ENCODE data around the gene TMEM250.

TMEM250 gene

DNA sequence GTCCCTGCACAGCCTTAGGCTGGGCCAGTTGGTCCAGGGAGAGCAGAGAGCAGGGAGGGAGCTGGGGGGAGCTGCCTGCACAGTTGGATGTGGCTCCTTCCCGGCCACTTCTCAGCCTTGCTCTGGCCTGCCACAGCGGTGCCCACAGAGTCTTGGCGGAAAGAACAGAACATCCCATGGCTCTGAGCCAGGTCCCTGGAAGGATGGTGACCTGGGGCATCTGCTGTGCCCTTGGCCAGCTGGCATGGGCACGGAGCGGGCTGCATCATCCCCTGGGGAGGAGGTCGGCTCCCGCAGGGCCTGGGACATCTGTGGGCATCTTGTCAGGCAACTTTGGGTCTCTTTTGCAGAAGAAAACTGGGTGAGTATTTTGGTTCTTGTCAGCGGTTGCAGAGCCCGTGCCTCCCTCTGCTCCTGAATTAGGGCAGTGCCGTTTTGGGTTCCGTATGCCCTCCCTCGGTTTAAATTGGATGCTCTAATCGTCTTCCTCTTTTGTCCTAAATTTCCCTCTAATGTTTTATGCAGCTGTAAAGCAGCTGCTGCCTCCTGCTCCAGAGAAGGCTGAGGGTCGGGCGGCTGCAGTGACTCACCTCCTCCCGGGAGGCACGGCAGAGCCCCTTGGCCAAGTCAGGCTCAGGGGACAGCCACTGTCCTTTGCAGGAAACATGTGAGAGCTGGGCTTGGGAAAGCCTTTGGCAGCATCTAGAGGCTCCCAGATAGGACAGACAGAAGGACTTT, 13.1 kb downstream of the TMEM250 start:
- Histone ChIP-seq H3K27me3 (ENCODE audit: control insufficient read depth in 1 of 2, insufficient read depth in 1 of 2, low read length in 2 of 2) (peaks cover 6 to 26% of the 10 kb centered on the region in 2 experiments), H2BK120ac (ENCODE audit: low read depth, low read length) (no peak overlapping the region), H3K4me1 (ENCODE audit: control insufficient read depth, insufficient read depth, low read depth, low read length) (peaks cover 54% of the 10 kb centered on the region), H3K9ac (ENCODE audit: low read length) (peak overlapping the region; percentile 11), H3K9me3 (ENCODE audit: control insufficient read depth, low read length) (no peaks in the 10 kb centered on the region), H2BK15ac (ENCODE audit: low read depth, poor library complexity, severe bottlenecking) (no peak overlapping the region), H3K23ac (ENCODE audit: low read length in 2 of 2) (no peak overlapping the region), H3K4me3 (ENCODE audit: insufficient read depth in 1 of 2, low read depth in 1 of 2, low read length in 2 of 2) (no peak overlapping the region), H3K4ac (ENCODE audit: low read depth in 1 of 2, low read length in 2 of 2) (no peak overlapping the region), H3K4me2 (ENCODE audit: low read length, poor library complexity, severe bottlenecking) (no peak overlapping the region), H3K14ac (ENCODE audit: low read length in 2 of 2) (peak overlapping the region in 1 of 2 experiments; percentile 13), H2BK12ac (ENCODE audit: low read length in 2 of 2) (peak overlapping the region in 1 of 2 experiments; percentile 33), H4K8ac (ENCODE audit: low read length) (no peak overlapping the region), H2AK5ac (ENCODE audit: low read length, severe bottlenecking) (no peak overlapping the region), H2BK5ac (ENCODE audit: low read depth, low read length, poor library complexity, severe bottlenecking) (no peak overlapping the region), H2AFZ (ENCODE audit: low read depth, low read length) (no peak overlapping the region), H3K27ac (ENCODE audit: low read length, poor library complexity, severe bottlenecking) (no peak overlapping the region), H3K18ac (ENCODE audit: low read depth in 1 of 2, low read length in 2 of 2) (peak overlapping the region; percentile 23 to 51), H3K79me1 (replicated peaks; ENCODE audit: low read length, poor library complexity, severe bottlenecking) (no peaks in the 10 kb centered on the region), H3K36me3 (ENCODE audit: control insufficient read depth in 1 of 2, insufficient read depth in 2 of 2, low read depth in 1 of 2, low read length in 2 of 2) (no peaks in the 10 kb centered on the region), H4K91ac (ENCODE audit: low read length) (no peak overlapping the region)
- 61% methylated on average over 17 of the region's 17 CpGs for WGBS
- peak; percentile 67 for DNase-seq

DNA sequence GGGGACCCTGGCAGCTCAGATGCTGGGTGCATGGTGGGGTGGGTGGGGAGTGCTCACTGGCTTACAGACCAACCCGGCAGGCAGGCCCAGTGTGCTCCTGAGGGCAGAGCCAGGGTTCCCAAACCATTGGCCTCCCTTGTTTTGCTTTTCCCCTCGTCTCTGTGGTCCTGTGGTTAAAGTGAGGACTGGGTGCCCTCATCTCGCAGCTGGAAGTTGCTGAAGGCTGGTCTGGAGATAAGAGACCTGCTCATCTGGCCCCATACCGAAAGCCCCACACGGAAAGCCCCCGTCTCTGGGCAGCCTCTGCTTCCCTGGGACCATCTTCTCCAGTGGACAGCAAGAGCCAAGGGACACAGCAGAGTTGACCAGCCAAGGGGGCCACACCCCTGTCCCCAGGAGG, 13.8 kb downstream of the TMEM250 start:
- H3K4me1 ChIP-seq (ENCODE audit: control insufficient read depth, insufficient read depth, low read depth, low read length), result peaks cover 49% of the 10 kb centered on the region
- H3K4me2 ChIP-seq (ENCODE audit: low read length, poor library complexity, severe bottlenecking), result no peak overlapping the region
- H3K27me3 ChIP-seq (ENCODE audit: control insufficient read depth in 1 of 2, insufficient read depth in 1 of 2, low read length in 2 of 2), result peaks cover 6 to 32% of the 10 kb centered on the region in 2 experiments
- H3K9ac ChIP-seq (ENCODE audit: low read length), result no peak overlapping the region
- H2AFZ ChIP-seq (ENCODE audit: low read depth, low read length), result no peak overlapping the region
- H3K4me3 ChIP-seq (ENCODE audit: insufficient read depth in 1 of 2, low read depth in 1 of 2, low read length in 2 of 2), result no peak overlapping the region
- H4K8ac ChIP-seq (ENCODE audit: low read length), result no peak overlapping the region
- no peak overlapping the region for H3K23ac ChIP-seq (ENCODE audit: low read length in 2 of 2)
- no peaks in the 10 kb centered on the region for H3K9me3 ChIP-seq (ENCODE audit: control insufficient read depth, low read length)
- peak overlapping the region in 1 of 2 experiments; percentile 13 for H3K14ac ChIP-seq (ENCODE audit: low read length in 2 of 2)
- H2BK12ac ChIP-seq (ENCODE audit: low read length in 2 of 2), result peak overlapping the region in 1 of 2 experiments; percentile 33
- no peak overlapping the region for H2BK5ac ChIP-seq (ENCODE audit: low read depth, low read length, poor library complexity, severe bottlenecking)
- peak overlapping the region; percentile 35 for H4K91ac ChIP-seq (ENCODE audit: low read length)
- H2BK15ac ChIP-seq (ENCODE audit: low read depth, poor library complexity, severe bottlenecking), result no peak overlapping the region
- no peak overlapping the region for H3K27ac ChIP-seq (ENCODE audit: low read length, poor library complexity, severe bottlenecking)
- H2AK5ac ChIP-seq (ENCODE audit: low read length, severe bottlenecking), result no peak overlapping the region
- DNase-seq, result no peak
- no peaks in the 10 kb centered on the region for H3K36me3 ChIP-seq (ENCODE audit: control insufficient read depth in 1 of 2, insufficient read depth in 2 of 2, low read depth in 1 of 2, low read length in 2 of 2)
- H3K79me1 ChIP-seq (replicated peaks; ENCODE audit: low read length, poor library complexity, severe bottlenecking), result no peaks in the 10 kb centered on the region
- H2BK120ac ChIP-seq (ENCODE audit: low read depth, low read length), result no peak overlapping the region
- 90% methylated on average over 6 of the region's 6 CpGs for WGBS
- no peak overlapping the region for H3K4ac ChIP-seq (ENCODE audit: low read depth in 1 of 2, low read length in 2 of 2)
- H3K18ac ChIP-seq (ENCODE audit: low read depth in 1 of 2, low read length in 2 of 2), result peak overlapping the region in 1 of 2 experiments; percentile 9

DNA sequence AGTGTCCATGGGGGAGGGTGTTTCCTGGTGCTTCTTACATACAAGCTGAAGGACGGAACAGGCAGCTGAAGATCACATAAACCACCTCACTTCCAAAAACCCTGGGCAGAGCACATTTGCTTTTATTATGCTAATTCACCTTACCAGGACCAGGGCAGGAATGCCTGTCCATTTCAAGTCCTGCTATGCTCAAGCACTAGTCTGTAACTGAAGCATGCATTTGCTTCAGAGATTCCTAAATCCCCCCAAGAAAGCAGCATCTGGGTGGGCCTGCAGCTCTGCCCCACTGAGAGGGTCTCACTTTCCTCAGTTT, 14.2 kb downstream of the TMEM250 start:
- peaks cover 6 to 34% of the 10 kb centered on the region in 2 experiments for H3K27me3 ChIP-seq (ENCODE audit: control insufficient read depth in 1 of 2, insufficient read depth in 1 of 2, low read length in 2 of 2)
- WGBS, result 100% methylated on average over 1 of the region's 1 CpG

GRCh38 chr9:136103651-136104487, 14.8 kb downstream of the TMEM250 start:
- H2AK5ac ChIP-seq (ENCODE audit: low read length, severe bottlenecking), result no peak overlapping the region
- no peak overlapping the region for H3K4me2 ChIP-seq (ENCODE audit: low read length, poor library complexity, severe bottlenecking)
- no peaks in the 10 kb centered on the region for H3K36me3 ChIP-seq (ENCODE audit: control insufficient read depth in 1 of 2, insufficient read depth in 2 of 2, low read depth in 1 of 2, low read length in 2 of 2)
- H3K27me3 ChIP-seq (ENCODE audit: control insufficient read depth in 1 of 2, insufficient read depth in 1 of 2, low read length in 2 of 2), result peaks cover 10 to 38% of the 10 kb centered on the region in 2 experiments
- H3K27ac ChIP-seq (ENCODE audit: low read length, poor library complexity, severe bottlenecking), result no peak overlapping the region
- WGBS, result 78% methylated on average over 33 of the region's 34 CpGs
- H3K9ac ChIP-seq (ENCODE audit: low read length), result no peak overlapping the region
- H2BK12ac ChIP-seq (ENCODE audit: low read length in 2 of 2), result peak overlapping the region in 1 of 2 experiments; percentile 6
- H2BK120ac ChIP-seq (ENCODE audit: low read depth, low read length), result no peak overlapping the region
- peak overlapping the region; percentile 42 for H2AFZ ChIP-seq (ENCODE audit: low read depth, low read length)
- peaks cover 40% of the 10 kb centered on the region for H3K4me1 ChIP-seq (ENCODE audit: control insufficient read depth, insufficient read depth, low read depth, low read length)
- no peak overlapping the region for H2BK15ac ChIP-seq (ENCODE audit: low read depth, poor library complexity, severe bottlenecking)
- no peak for DNase-seq
- H3K4ac ChIP-seq (ENCODE audit: low read depth in 1 of 2, low read length in 2 of 2), result peak overlapping the region in 1 of 2 experiments; percentile 40
- no peak overlapping the region for H3K23ac ChIP-seq (ENCODE audit: low read length in 2 of 2)
- no peak overlapping the region for H3K14ac ChIP-seq (ENCODE audit: low read length in 2 of 2)
- H4K91ac ChIP-seq (ENCODE audit: low read length), result no peak overlapping the region
- no peak overlapping the region for H4K8ac ChIP-seq (ENCODE audit: low read length)
- H2BK5ac ChIP-seq (ENCODE audit: low read depth, low read length, poor library complexity, severe bottlenecking), result no peak overlapping the region
- no peak overlapping the region for H3K4me3 ChIP-seq (ENCODE audit: insufficient read depth in 1 of 2, low read depth in 1 of 2, low read length in 2 of 2)
- no peaks in the 10 kb centered on the region for H3K9me3 ChIP-seq (ENCODE audit: control insufficient read depth, low read length)
- H3K18ac ChIP-seq (ENCODE audit: low read depth in 1 of 2, low read length in 2 of 2), result no peak overlapping the region
- no peaks in the 10 kb centered on the region for H3K79me1 ChIP-seq (replicated peaks; ENCODE audit: low read length, poor library complexity, severe bottlenecking)

More for the DNA sequence above, 14.2 kb downstream of the TMEM250 start:
- Histone ChIP-seq H3K27ac (ENCODE audit: low read length, poor library complexity, severe bottlenecking) (no peak overlapping the region), H3K23ac (ENCODE audit: low read length in 2 of 2) (peak overlapping the region in 1 of 2 experiments; percentile 37), H4K91ac (ENCODE audit: low read length) (peak overlapping the region; percentile 35), H2BK5ac (ENCODE audit: low read depth, low read length, poor library complexity, severe bottlenecking) (no peak overlapping the region), H2BK12ac (ENCODE audit: low read length in 2 of 2) (no peak overlapping the region), H3K4ac (ENCODE audit: low read depth in 1 of 2, low read length in 2 of 2) (no peak overlapping the region), H3K9ac (ENCODE audit: low read length) (no peak overlapping the region), H4K8ac (ENCODE audit: low read length) (no peak overlapping the region), H3K9me3 (ENCODE audit: control insufficient read depth, low read length) (no peaks in the 10 kb centered on the region), H2AK5ac (ENCODE audit: low read length, severe bottlenecking) (no peak overlapping the region), H3K14ac (ENCODE audit: low read length in 2 of 2) (no peak overlapping the region), H3K4me1 (ENCODE audit: control insufficient read depth, insufficient read depth, low read depth, low read length) (peaks cover 46% of the 10 kb centered on the region), H3K4me2 (ENCODE audit: low read length, poor library complexity, severe bottlenecking) (no peak overlapping the region), H2AFZ (ENCODE audit: low read depth, low read length) (no peak overlapping the region), H2BK120ac (ENCODE audit: low read depth, low read length) (no peak overlapping the region), H3K4me3 (ENCODE audit: insufficient read depth in 1 of 2, low read depth in 1 of 2, low read length in 2 of 2) (no peak overlapping the region), H3K18ac (ENCODE audit: low read depth in 1 of 2, low read length in 2 of 2) (no peak overlapping the region), H2BK15ac (ENCODE audit: low read depth, poor library complexity, severe bottlenecking) (no peak overlapping the region), H3K79me1 (replicated peaks; ENCODE audit: low read length, poor library complexity, severe bottlenecking) (no peaks in the 10 kb centered on the region), H3K36me3 (ENCODE audit: control insufficient read depth in 1 of 2, insufficient read depth in 2 of 2, low read depth in 1 of 2, low read length in 2 of 2) (no peaks in the 10 kb centered on the region)
- DNase-seq, result no peak
